Progenitor cell of endocrine pancreas (in vitro differentiated cells): Measurements from ENCODE around the gene CACHD1. TPM values are rescaled to one million over a fixed set of nuclear protein-coding genes. Genes with fewer than 3 reads are reported as not detected.

Experiments used
- DNase-seq: peaks from one replicate; pipeline ENCODE4 v3.0.0; 2021; ENCODE audit warnings: low spot score; ENCODE audit not compliant: unreplicated experiment
- H3K27ac Mint-ChIP-seq: 2 replicates; pipeline ENCODE4 v1.8.0; 2021; ENCODE audit warnings: mild to moderate bottlenecking, moderate library complexity, mixed read lengths
- H3K27me3 Mint-ChIP-seq: 2 replicates; pipeline ENCODE4 v1.8.0; 2021; ENCODE audit warnings: mixed read lengths
- H3K36me3 Mint-ChIP-seq: 2 replicates; pipeline ENCODE4 v1.8.0; 2022; ENCODE audit warnings: mixed read lengths; ENCODE audit not compliant: insufficient read depth
- H3K4me1 Mint-ChIP-seq: 2 replicates; pipeline ENCODE4 v1.8.0; 2021; ENCODE audit warnings: low read depth, mixed read lengths
- H3K4me3 Mint-ChIP-seq: 2 replicates; pipeline ENCODE4 v1.8.0; 2021; ENCODE audit warnings: low read depth, mild to moderate bottlenecking, moderate library complexity, mixed read lengths
- H3K9me3 Mint-ChIP-seq: 2 replicates; pipeline ENCODE4 v1.8.0; 2021; ENCODE audit warnings: low read depth, mixed read lengths
- total RNA-seq: library from RNA; stranded (reverse); gene quantifications from 2 replicates; pipeline ENCODE4 v1.2.1, GENCODE V29; 2021
- TF ChIP-seq, protein P1 (sequence below): fragments of 200-600 bp; sonication (generic); IDR thresholded peaks from one replicate; pipeline ENCODE4 v1.5.0; 2021; ENCODE audit warnings: antibody characterized with exemption, mild to moderate bottlenecking; ENCODE audit not compliant: unreplicated experiment

Gene CACHD1
- total RNA-seq, 1 donor from 2014 or later, result 36.0 TPM

DNA sequence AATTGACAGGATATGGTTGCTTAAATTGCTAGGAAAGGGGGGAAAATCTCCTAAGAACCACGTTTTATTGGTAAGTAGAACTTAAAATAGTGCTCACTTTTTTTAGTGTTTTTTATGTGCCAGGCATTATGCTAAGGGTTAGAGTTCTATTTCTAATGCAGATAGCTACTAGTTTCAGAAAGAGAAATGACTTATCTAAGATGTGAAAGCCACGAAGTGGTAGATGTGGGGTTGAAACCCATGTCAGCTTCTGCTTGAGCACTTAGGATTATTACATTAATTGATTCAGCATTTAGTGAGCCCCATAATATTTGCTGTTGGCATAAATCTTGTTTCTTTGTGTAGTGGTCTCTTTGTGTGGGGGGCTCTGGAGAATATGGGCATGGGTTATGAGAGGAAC lies 24.7 kb downstream of the CACHD1 start:
- Mint-ChIP-seq H3K36me3 (no peaks in the 10 kb centered on the region), H3K27me3 (no peaks in the 10 kb centered on the region), H3K4me3 (no peak overlapping the region), H3K9me3 (no peaks in the 10 kb centered on the region), H3K27ac (no peak overlapping the region), H3K4me1 (peaks cover 18% of the 10 kb centered on the region)
- TF ChIP-seq, protein P1, sequence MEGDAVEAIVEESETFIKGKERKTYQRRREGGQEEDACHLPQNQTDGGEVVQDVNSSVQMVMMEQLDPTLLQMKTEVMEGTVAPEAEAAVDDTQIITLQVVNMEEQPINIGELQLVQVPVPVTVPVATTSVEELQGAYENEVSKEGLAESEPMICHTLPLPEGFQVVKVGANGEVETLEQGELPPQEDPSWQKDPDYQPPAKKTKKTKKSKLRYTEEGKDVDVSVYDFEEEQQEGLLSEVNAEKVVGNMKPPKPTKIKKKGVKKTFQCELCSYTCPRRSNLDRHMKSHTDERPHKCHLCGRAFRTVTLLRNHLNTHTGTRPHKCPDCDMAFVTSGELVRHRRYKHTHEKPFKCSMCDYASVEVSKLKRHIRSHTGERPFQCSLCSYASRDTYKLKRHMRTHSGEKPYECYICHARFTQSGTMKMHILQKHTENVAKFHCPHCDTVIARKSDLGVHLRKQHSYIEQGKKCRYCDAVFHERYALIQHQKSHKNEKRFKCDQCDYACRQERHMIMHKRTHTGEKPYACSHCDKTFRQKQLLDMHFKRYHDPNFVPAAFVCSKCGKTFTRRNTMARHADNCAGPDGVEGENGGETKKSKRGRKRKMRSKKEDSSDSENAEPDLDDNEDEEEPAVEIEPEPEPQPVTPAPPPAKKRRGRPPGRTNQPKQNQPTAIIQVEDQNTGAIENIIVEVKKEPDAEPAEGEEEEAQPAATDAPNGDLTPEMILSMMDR, result no peak
- DNase-seq, result no peak

DNA sequence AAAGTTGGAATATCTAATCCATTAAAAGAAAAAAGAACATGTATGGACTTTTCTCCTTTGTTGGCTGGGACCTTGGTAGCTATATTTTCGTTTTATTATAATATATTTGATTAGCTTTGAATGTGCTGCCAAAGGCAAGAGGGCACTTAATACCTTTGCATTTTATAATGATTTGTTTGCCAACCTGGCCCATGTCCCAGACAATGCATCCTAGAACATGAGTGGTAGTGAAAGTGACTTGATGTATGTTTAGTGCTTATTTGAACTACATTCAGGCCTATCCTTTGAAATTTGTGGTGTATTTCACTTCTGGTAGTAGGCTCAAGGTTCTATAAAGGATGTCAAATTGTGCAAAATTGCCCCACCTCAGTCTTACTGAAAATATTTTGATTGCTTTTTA lies 25.9 kb downstream of the CACHD1 start:
- Mint-ChIP-seq H3K4me3 (no peak overlapping the region), H3K27ac (no peak overlapping the region), H3K36me3 (no peaks in the 10 kb centered on the region), H3K27me3 (no peaks in the 10 kb centered on the region), H3K4me1 (peaks cover 13% of the 10 kb centered on the region), H3K9me3 (no peaks in the 10 kb centered on the region)
- TF ChIP-seq, protein P1, result no peak
- no peak for DNase-seq

DNA sequence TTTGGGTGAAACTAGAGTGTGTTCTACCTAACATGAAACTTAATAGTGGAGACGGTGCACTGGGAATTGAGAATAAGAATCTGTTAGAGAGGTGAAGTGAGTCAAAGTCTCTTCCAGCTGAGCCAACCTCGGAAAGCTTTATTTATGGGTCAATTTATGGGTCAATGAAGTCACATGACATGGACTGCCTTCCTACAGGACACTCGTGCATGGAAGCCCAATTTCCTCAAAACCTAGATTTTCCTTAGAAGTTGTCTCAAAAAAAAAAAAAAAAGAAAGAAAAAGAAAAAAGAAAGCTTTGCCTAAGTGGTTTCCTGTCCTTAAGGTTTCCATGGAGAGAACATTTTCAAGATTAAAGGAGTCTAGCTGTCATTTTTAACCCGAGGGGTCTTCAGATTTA lies 26.7 kb downstream of the CACHD1 start:
- Mint-ChIP-seq H3K4me3 (no peak overlapping the region), H3K27ac (no peak overlapping the region), H3K4me1 (peaks cover 13% of the 10 kb centered on the region), H3K36me3 (no peaks in the 10 kb centered on the region), H3K27me3 (no peaks in the 10 kb centered on the region), H3K9me3 (no peaks in the 10 kb centered on the region)
- TF ChIP-seq, protein P1, result no peak
- DNase-seq, result no peak

DNA sequence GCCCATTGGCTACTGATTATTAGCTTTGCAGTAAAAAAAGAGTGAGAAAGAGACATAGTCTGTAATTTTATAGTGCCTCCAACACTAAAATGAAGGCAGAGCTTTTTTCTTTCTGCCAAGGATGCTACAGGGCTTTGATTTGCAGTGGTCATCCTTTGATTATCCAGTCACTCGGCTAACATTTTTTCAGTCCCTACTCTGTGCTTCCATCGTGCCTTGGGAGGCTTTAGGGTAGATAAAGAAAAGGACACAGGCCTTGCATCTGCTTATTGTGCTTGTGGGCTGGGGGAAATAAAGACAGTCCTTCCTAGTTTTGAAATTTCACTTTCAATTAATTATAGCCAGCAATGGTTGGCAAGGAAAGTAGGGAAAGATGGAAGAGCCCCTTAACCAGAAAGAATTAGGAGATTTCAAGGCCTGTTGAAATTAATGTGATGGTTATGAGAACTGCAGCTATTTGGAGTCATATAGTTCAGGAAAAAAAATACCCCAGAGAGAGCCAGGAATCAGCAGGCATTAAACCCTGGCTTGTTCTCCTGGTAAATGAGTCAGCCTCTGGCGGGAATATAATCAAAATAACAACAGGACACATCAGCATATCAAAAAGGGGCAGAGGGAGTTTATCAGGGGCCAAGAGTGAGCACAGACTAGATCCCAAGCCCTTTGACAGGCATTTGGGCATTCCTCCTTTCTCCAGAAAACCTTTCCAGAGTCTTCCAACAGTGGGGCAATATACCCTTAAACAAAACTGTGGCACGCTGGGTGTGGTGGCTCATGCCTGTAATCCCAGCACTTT lies 27.4 kb downstream of the CACHD1 start:
- no peak for DNase-seq
- H3K4me3 Mint-ChIP-seq, result no peak overlapping the region
- H3K36me3 Mint-ChIP-seq, result no peaks in the 10 kb centered on the region
- peaks cover 19% of the 10 kb centered on the region for H3K4me1 Mint-ChIP-seq
- no peak overlapping the region for H3K27ac Mint-ChIP-seq
- H3K9me3 Mint-ChIP-seq, result no peaks in the 10 kb centered on the region
- TF ChIP-seq, protein P1, result no peak
- H3K27me3 Mint-ChIP-seq, result no peaks in the 10 kb centered on the region

DNA sequence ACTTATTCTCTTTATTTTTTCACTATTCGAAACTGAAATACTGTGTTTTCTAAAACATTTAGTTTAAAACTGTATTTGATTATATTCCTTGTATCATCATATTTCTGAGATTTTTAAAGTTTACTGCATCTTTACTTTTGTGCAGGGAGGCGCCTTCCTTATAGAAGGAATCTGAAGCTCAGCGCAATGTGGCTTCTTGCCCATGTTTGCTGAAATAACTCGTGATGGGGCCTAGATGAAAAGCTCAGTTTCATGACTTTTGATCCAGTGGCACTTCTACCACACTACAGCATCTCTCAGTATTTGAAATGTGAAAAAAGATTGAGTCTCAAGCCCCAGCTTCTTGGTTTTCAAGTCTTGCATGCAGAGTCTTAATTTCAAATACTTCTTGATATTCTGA lies 28.4 kb downstream of the CACHD1 start:
- peaks cover 27% of the 10 kb centered on the region for H3K4me1 Mint-ChIP-seq
- TF ChIP-seq, protein P1, result no peak
- no peak for DNase-seq
- H3K27me3 Mint-ChIP-seq, result no peaks in the 10 kb centered on the region
- H3K9me3 Mint-ChIP-seq, result no peaks in the 10 kb centered on the region
- H3K36me3 Mint-ChIP-seq, result no peaks in the 10 kb centered on the region
- no peak overlapping the region for H3K4me3 Mint-ChIP-seq
- H3K27ac Mint-ChIP-seq, result no peak overlapping the region
